ENCODE measurements around the gene CDH1.

Gene CDH1

GRCh38 chr16:68731637-68732036, 5.5 kb upstream of the CDH1 start:
- H3K4me3 ChIP-seq (ENCODE audit: low read depth, low read length), result no peak overlapping the region

GRCh38 chr16:68732042-68732680, 4.9 kb upstream of the CDH1 start:
- no peak overlapping the region for H3K4me3 ChIP-seq (ENCODE audit: low read depth, low read length)

- H3K4me3 ChIP-seq (ENCODE audit: low read depth, low read length), result no peak overlapping the region
Measured at GRCh38 chr16:68732741-68733399, 4.2 kb upstream of the CDH1 start.

- H3K4me3 ChIP-seq (ENCODE audit: low read depth, low read length), result no peak overlapping the region
Measured at GRCh38 chr16:68733570-68733969, 3.5 kb upstream of the CDH1 start.

GRCh38 chr16:68734782-68735181, 2.3 kb upstream of the CDH1 start:
- no peak overlapping the region for H3K4me3 ChIP-seq (ENCODE audit: low read depth, low read length)

- no peak overlapping the region for H3K4me3 ChIP-seq (ENCODE audit: low read depth, low read length)
Measured at GRCh38 chr16:68736561-68736960, 531 bp upstream of the CDH1 start.

- H3K4me3 ChIP-seq (ENCODE audit: low read depth, low read length), result peak overlapping the region; percentile 73
Measured at GRCh38 chr16:68737730-68738629, 888 bp downstream of the CDH1 start.

GRCh38 chr16:68739964-68740627, 3.0 kb downstream of the CDH1 start:
- no peak overlapping the region for H3K4me3 ChIP-seq (ENCODE audit: low read depth, low read length)

GRCh38 chr16:68740628-68741346, 3.7 kb downstream of the CDH1 start:
- H3K4me3 ChIP-seq (ENCODE audit: low read depth, low read length), result no peak overlapping the region

- no peak overlapping the region for H3K4me3 ChIP-seq (ENCODE audit: low read depth, low read length)
Measured at GRCh38 chr16:68743664-68744063, 6.6 kb downstream of the CDH1 start.

- H3K4me3 ChIP-seq (ENCODE audit: low read depth, low read length), result no peak overlapping the region
Measured at GRCh38 chr16:68744744-68745280, 7.7 kb downstream of the CDH1 start.

GRCh38 chr16:68746951-68747350, 9.9 kb downstream of the CDH1 start:
- no peak overlapping the region for H3K4me3 ChIP-seq (ENCODE audit: low read depth, low read length)

GRCh38 chr16:68749432-68749831, 12.3 kb downstream of the CDH1 start:
- no peak overlapping the region for H3K4me3 ChIP-seq (ENCODE audit: low read depth, low read length)

GRCh38 chr16:68750193-68750695, 13.2 kb downstream of the CDH1 start:
- no peak overlapping the region for H3K4me3 ChIP-seq (ENCODE audit: low read depth, low read length)

GRCh38 chr16:68751160-68751559, 14.1 kb downstream of the CDH1 start:
- H3K4me3 ChIP-seq (ENCODE audit: low read depth, low read length), result no peak overlapping the region

GRCh38 chr16:68752602-68753001, 15.5 kb downstream of the CDH1 start:
- no peak overlapping the region for H3K4me3 ChIP-seq (ENCODE audit: low read depth, low read length)

- no peak overlapping the region for H3K4me3 ChIP-seq (ENCODE audit: low read depth, low read length)
Measured at GRCh38 chr16:68754084-68754792, 17.1 kb downstream of the CDH1 start.

- H3K4me3 ChIP-seq (ENCODE audit: low read depth, low read length), result no peak overlapping the region
Measured at GRCh38 chr16:68756239-68756915, 19.3 kb downstream of the CDH1 start.

- no peak overlapping the region for H3K4me3 ChIP-seq (ENCODE audit: low read depth, low read length)
Measured at GRCh38 chr16:68757625-68757935, 20.5 kb downstream of the CDH1 start.
